H9 (cell line): Measurements from ENCODE around the gene SPEG. TPM values are rescaled to one million over a fixed set of nuclear protein-coding genes. Genes with fewer than 3 reads are reported as not detected.

ENCODE experiments used
- DNase-seq: peaks from one replicate; pipeline ENCODE4 v3.0.0-alpha.2; 2017
- H2AFZ ChIP-seq: one replicate; pipeline ENCODE4 v1.6.1; 2013; ENCODE audit warnings: mild to moderate bottlenecking, low read length, control low read depth, moderate library complexity
- H2AK5ac ChIP-seq: 2 replicates; pipeline ENCODE4 v1.6.1; 2013; ENCODE audit warnings: low read length, control low read depth, mixed read lengths; ENCODE audit not compliant: insufficient read length
- H2BK120ac ChIP-seq: one replicate; pipeline ENCODE4 v1.6.1; 2013; ENCODE audit warnings: low read depth, mild to moderate bottlenecking, low read length, control low read depth, inconsistent platforms; ENCODE audit not compliant: poor library complexity, severe bottlenecking
- H2BK12ac ChIP-seq: 2 replicates; pipeline ENCODE4 v1.6.1; 2013; ENCODE audit warnings: low read length, control low read depth, mixed read lengths, low read depth; ENCODE audit not compliant: insufficient read length
- H2BK15ac ChIP-seq: 2 replicates; pipeline ENCODE4 v1.6.1; 2013; ENCODE audit warnings: low read depth, low read length, control low read depth
- H2BK20ac ChIP-seq: one replicate; pipeline ENCODE4 v1.6.1; 2013; ENCODE audit warnings: low read depth, mild to moderate bottlenecking, low read length, control low read depth, inconsistent platforms; ENCODE audit not compliant: poor library complexity, severe bottlenecking
- H2BK5ac ChIP-seq: 2 replicates; pipeline ENCODE4 v1.6.1; 2013; ENCODE audit warnings: low read length, control low read depth, mixed read lengths; ENCODE audit not compliant: insufficient read length
- H3K14ac ChIP-seq: 2 replicates; pipeline ENCODE4 v1.6.1; 2013; ENCODE audit warnings: low read length, control low read depth; ENCODE audit not compliant: insufficient read depth
- H3K18ac ChIP-seq: 2 replicates; pipeline ENCODE4 v1.6.1; 2013; ENCODE audit warnings: low read depth, mild to moderate bottlenecking, mixed read lengths, low read length, control low read depth; ENCODE audit not compliant: insufficient read length
- H3K23ac ChIP-seq: 2 replicates; pipeline ENCODE4 v1.6.1; 2013; ENCODE audit warnings: low read length, control low read depth, mixed read lengths, low read depth; ENCODE audit not compliant: insufficient read length
- H3K23me2 ChIP-seq: 2 replicates; pipeline ENCODE4 v1.6.1; 2013; ENCODE audit warnings: low read depth, mild to moderate bottlenecking, mixed read lengths, low read length, control low read depth; ENCODE audit not compliant: insufficient read length, poor library complexity, severe bottlenecking
- H3K27ac ChIP-seq: 2 replicates; pipeline ENCODE4 v1.5.1; 2013; ENCODE audit warnings: low read length, control low read depth, mixed read lengths, low read depth; ENCODE audit not compliant: insufficient read length
- H3K27me3 ChIP-seq: 2 replicates; pipeline ENCODE4 v1.6.1; 2013; ENCODE audit warnings: low read length, control low read depth, inconsistent platforms; ENCODE audit not compliant: insufficient read depth
- H3K4ac ChIP-seq: 2 replicates; pipeline ENCODE4 v1.6.1; 2013; ENCODE audit warnings: low read depth, mild to moderate bottlenecking, control low read depth, inconsistent platforms, low read length, moderate library complexity
- H3K4me1 ChIP-seq: 2 replicates; pipeline ENCODE4 v1.6.1; 2013; ENCODE audit warnings: low read length, control low read depth, inconsistent platforms; ENCODE audit not compliant: insufficient read depth
- H3K4me2 ChIP-seq: 2 replicates; pipeline ENCODE4 v1.6.1; 2013; ENCODE audit warnings: low read length, control low read depth, mixed read lengths; ENCODE audit not compliant: insufficient read length, insufficient read depth
- H3K56ac ChIP-seq: 2 replicates; pipeline ENCODE4 v1.6.1; 2013; ENCODE audit warnings: low read depth, mild to moderate bottlenecking, mixed read lengths, low read length, control low read depth; ENCODE audit not compliant: insufficient read length
- H3K79me1 ChIP-seq: 2 replicates; pipeline ENCODE4 v1.6.1; 2013; ENCODE audit warnings: low read depth, mild to moderate bottlenecking, moderate library complexity, low read length, control low read depth, inconsistent platforms; ENCODE audit not compliant: insufficient read depth, poor library complexity, severe bottlenecking
- H3K79me2 ChIP-seq: 2 replicates; pipeline ENCODE4 v1.6.1; 2013; ENCODE audit warnings: low read length, control low read depth, inconsistent platforms; ENCODE audit not compliant: insufficient read depth
- H3K9ac ChIP-seq: 2 replicates; pipeline ENCODE4 v1.6.1; 2013; ENCODE audit warnings: low read length, control low read depth, mixed read lengths; ENCODE audit not compliant: insufficient read length; ENCODE audit errors: extremely low read depth
- H3K9me3 ChIP-seq: one replicate; pipeline ENCODE4 v1.6.1; 2013; ENCODE audit warnings: low read depth, low read length, inconsistent platforms; ENCODE audit not compliant: control insufficient read depth
- H3T11ph ChIP-seq: one replicate; pipeline ENCODE4 v1.6.1; 2013; ENCODE audit warnings: mild to moderate bottlenecking, low read length, control low read depth, inconsistent platforms
- H4K20me1 ChIP-seq: one replicate; pipeline ENCODE4 v1.6.1; 2013; ENCODE audit not compliant: control insufficient read depth, insufficient read length, insufficient read depth
- H4K5ac ChIP-seq: 2 replicates; pipeline ENCODE4 v1.6.1; 2013; ENCODE audit warnings: low read depth, mild to moderate bottlenecking, mixed read lengths, low read length, control low read depth; ENCODE audit not compliant: insufficient read length
- H4K8ac ChIP-seq: replicated peaks from 2 replicates; pipeline ENCODE4 v1.6.1; 2013; ENCODE audit warnings: low read length, control low read depth, mixed read lengths, low read depth; ENCODE audit not compliant: insufficient read length
- H4K91ac ChIP-seq: 2 replicates; pipeline ENCODE4 v1.6.1; 2013; ENCODE audit warnings: low read depth, mild to moderate bottlenecking, moderate library complexity, mixed read lengths, low read length, control low read depth; ENCODE audit not compliant: insufficient read length
- H3K27ac Mint-ChIP-seq, 3 experiments: 2 replicates in 2 of 3; 3 replicates in 1 of 3; pipeline ENCODE4 v1.8.0; 2020 to 2021; ENCODE audit warnings: mixed read lengths in 3 of 3, mild to moderate bottlenecking in 1 of 3, moderate library complexity in 1 of 3
- H3K27me3 Mint-ChIP-seq: 2 replicates; pipeline ENCODE4 v1.8.0; 2021; ENCODE audit warnings: low read depth, mild to moderate bottlenecking, moderate library complexity, mixed read lengths
- H3K36me3 Mint-ChIP-seq, 3 experiments: 2 replicates in 2 of 3; 3 replicates in 1 of 3; pipeline ENCODE4 v1.8.0; 2020 to 2021; ENCODE audit warnings: low read depth in 3 of 3, mixed read lengths in 3 of 3; ENCODE audit not compliant: insufficient read depth in 1 of 3
- H3K4me1 Mint-ChIP-seq, 2 experiments: 2 replicates each; pipeline ENCODE4 v1.8.0; 2020; ENCODE audit warnings: mixed read lengths in 2 of 2
- H3K4me3 Mint-ChIP-seq, 2 experiments: 2 replicates in 1 of 2; 3 replicates in 1 of 2; pipeline ENCODE4 v1.8.0; 2020 to 2021; ENCODE audit warnings: mild to moderate bottlenecking in 2 of 2, mixed read lengths in 2 of 2, moderate library complexity in 1 of 2
- H3K9me3 Mint-ChIP-seq, 2 experiments: 2 replicates in 1 of 2; 3 replicates in 1 of 2; pipeline ENCODE4 v1.8.0; 2020; ENCODE audit warnings: mild to moderate bottlenecking in 2 of 2, mixed read lengths in 2 of 2, moderate library complexity in 1 of 2
- CTCF ChIP-seq: fragments of 200-600 bp; sonication (generic); conservative IDR thresholded peaks from 3 replicates; pipeline ENCODE4 v1.8.0; 2021; ENCODE audit warnings: antibody characterized with exemption, mild to moderate bottlenecking
- WGBS: extraction: QIAGEN DNeasy Blood & Tissue Kit; methylation state at CpG from one replicate; pipeline ENCODE4 v1.1.7; 2013; ENCODE audit warnings: missing lambda C conversion rate, low lambda C conversion rate, mixed read lengths; ENCODE audit not compliant: insufficient read length; ENCODE audit errors: extremely low coverage; 5-methylcytosine and 5-hydroxymethylcytosine counted together
- total RNA-seq: library from RNA; stranded (reverse); gene quantifications from 2 replicates; pipeline ENCODE4 v1.2.1, GENCODE V29; 2021

Gene SPEG
- total RNA-seq, 1 experiment from 2014 or later: 23.7 TPM

- no peak overlapping the region for H2AFZ ChIP-seq
- H2BK20ac ChIP-seq: no peak overlapping the region
- H3K27me3 ChIP-seq: peaks cover 19% of the 10 kb centered on the region; the same call in 1 of the 2 replicates
- H3K23ac ChIP-seq: no peak overlapping the region
- H3K9me3 ChIP-seq: no peaks in the 10 kb centered on the region
- no peak overlapping the region for H2BK5ac ChIP-seq
- H3K79me1 ChIP-seq: no peaks in the 10 kb centered on the region
- no peak overlapping the region for H2BK15ac ChIP-seq
- H2BK12ac ChIP-seq: no peak overlapping the region
- peaks cover 64% of the 10 kb centered on the region for H3K27me3 Mint-ChIP-seq
- H3K4me1 Mint-ChIP-seq: peaks cover 42 to 60% of the 10 kb centered on the region in 2 experiments
- H3K4me1 ChIP-seq: peaks cover 9% of the 10 kb centered on the region; the same call in 1 of the 2 replicates
- H3K27ac Mint-ChIP-seq: peak overlapping the region in 1 of 3 experiments; percentile 54; a peak in 1 of 7 replicates
- H3K9ac ChIP-seq: no peak overlapping the region
- H3K27ac ChIP-seq: no peak overlapping the region
- H3T11ph ChIP-seq: no peak overlapping the region
- no peaks in the 10 kb centered on the region; a peak in 1 of 7 replicates for H3K36me3 Mint-ChIP-seq
- H3K18ac ChIP-seq: no peak overlapping the region
- no peak for DNase-seq
- no peak overlapping the region for H4K91ac ChIP-seq
- H3K79me2 ChIP-seq: no peaks in the 10 kb centered on the region
- no peak for TF ChIP-seq CTCF
- H3K9me3 Mint-ChIP-seq: no peaks in the 10 kb centered on the region; a peak in 1 of 5 replicates
- WGBS: no CpG with 5 or more reads among the region's 10 CpGs
- no peak overlapping the region for H3K4me3 Mint-ChIP-seq
- no peak overlapping the region for H3K4me2 ChIP-seq
- no peak overlapping the region for H2BK120ac ChIP-seq
- H4K8ac ChIP-seq: no peak overlapping the region
- no peak overlapping the region for H2AK5ac ChIP-seq
- H4K20me1 ChIP-seq: peaks cover 3% of the 10 kb centered on the region
- H3K14ac ChIP-seq: no peak overlapping the region; the same call in 1 of the 2 replicates
- no peak overlapping the region for H3K4ac ChIP-seq
- H4K5ac ChIP-seq: no peak overlapping the region
- no peaks in the 10 kb centered on the region for H3K23me2 ChIP-seq
- H3K56ac ChIP-seq: no peak overlapping the region
These were observed 83.5 kb downstream of the SPEG start for GRCh38 chr2:219517954-219518778.
